A549 (cell line): ENCODE data around the gene NLN. TPM values are rescaled to one million over a fixed set of nuclear protein-coding genes. Genes with fewer than 3 reads are reported as not detected.
"Not testable (repeated sequence)": the region's sequence is repeated elsewhere in the genome, so short reads cannot be mapped to it uniquely, and the experiment has no call there.

ENCODE experiments used
- ATAC-seq, 2 experiments: fragments of 200-7000 bp in 1 of 2; fragments of >200 bp in 1 of 2; cut with Nextera tagmentation in 1 of 2; cut with Tn5 transposase in 1 of 2; 3 replicates each; pipeline versions ENCODE4 v1.8.0 to v1.9.1; 2018 to 2020; ENCODE audit warnings: mild to moderate bottlenecking in 1 of 2, moderate library complexity in 1 of 2
- CTCF ChIA-PET: fragments of 300-600 bp; sonication (Branson Sonifier 250); formaldehyde crosslinking; extraction: SDS; loops from one replicate; lab custom pipeline; 2021; ENCODE audit warnings: antibody characterized with exemption, inconsistent platforms; lab: Yijun Ruan, JAX
- POLR2A ChIA-PET: fragments of 350-600 bp; formaldehyde crosslinking; extraction: SDS; loops from one replicate; lab custom pipeline; 2021; ENCODE audit warnings: antibody characterized with exemption, inconsistent platforms; lab: Yijun Ruan, JAX
- DNase-seq, 2 experiments: peaks; one replicate each; pipeline versions ENCODE4 v3.0.0 to v3.0.0-alpha.2; 2011 to 2016; ENCODE audit warnings: low read depth in 1 of 2, low spot score in 1 of 2
- FAIRE-seq: peaks from 2 replicates; lab custom pipeline; 2011; peaks lifted over from hg19 to GRCh38; lab: Jason Lieb, UNC
- H3K27ac ChIP-seq, 2 experiments: fragments of >200 bp; sonication (Bioruptor Twin); formaldehyde crosslinking; 3 replicates each; pipeline ENCODE4 v1.5.1; 2016 to 2017
- H3K4me1 ChIP-seq: fragments of >200 bp; sonication (Bioruptor Twin); formaldehyde crosslinking; 3 replicates; pipeline ENCODE4 v1.6.1; 2016
- H3K4me2 ChIP-seq: fragments of >200 bp; sonication (Bioruptor Twin); formaldehyde crosslinking; 3 replicates; pipeline ENCODE4 v1.6.1; 2016
- H3K4me3 ChIP-seq: fragments of >200 bp; sonication (Bioruptor Twin); formaldehyde crosslinking; 3 replicates; pipeline ENCODE4 v1.5.1; 2016
- H3K9me3 ChIP-seq: fragments of >200 bp; sonication (Bioruptor Twin); formaldehyde crosslinking; 3 replicates; pipeline ENCODE4 v1.6.1; 2016
- BHLHE40 ChIP-seq: IDR thresholded peaks from 2 replicates; pipeline ENCODE4 v1.6.1; 2012; ENCODE audit warnings: low read depth, low read length, inconsistent platforms
- CBX8 ChIP-seq: fragments of 200-600 bp; sonication (generic); IDR thresholded peaks from 2 replicates; pipeline ENCODE4 v1.6.1; 2016
- CHD4 ChIP-seq: fragments of 200-600 bp; sonication (generic); IDR thresholded peaks from 2 replicates; pipeline ENCODE4 v1.6.1; 2016; ENCODE audit warnings: antibody characterized with exemption, mild to moderate bottlenecking, borderline replicate concordance
- EHMT2 ChIP-seq: fragments of 200-600 bp; sonication (generic); IDR thresholded peaks from 2 replicates; pipeline ENCODE4 v1.6.1; 2016; ENCODE audit warnings: antibody characterized with exemption, low read depth, mild to moderate bottlenecking, moderate library complexity
- FOSL2 ChIP-seq, 2 experiments: fragments of 450-650 bp in 1 of 2; fragments of >200 bp in 1 of 2; sonication (Bioruptor Twin) in 1 of 2; formaldehyde crosslinking; IDR thresholded peaks; 2 replicates each; pipeline versions ENCODE4 v1.5.0 to v1.6.1; 2016 to 2020; ENCODE audit warnings: mild to moderate bottlenecking in 1 of 2, moderate library complexity in 1 of 2
- FOXS1 ChIP-seq: fragments of 250-450 bp; sonication (Bioruptor Pico); IDR thresholded peaks from 2 replicates; pipeline ENCODE4 v1.5.0; 2020; ENCODE audit warnings: mild to moderate bottlenecking, moderate library complexity
- GATA3 ChIP-seq: IDR thresholded peaks from 2 replicates; pipeline ENCODE4 v1.6.1; 2012; ENCODE audit warnings: borderline replicate concordance
- HOXA7 ChIP-seq: fragments of 250-450 bp; sonication (Bioruptor Pico); IDR thresholded peaks from 2 replicates; pipeline ENCODE4 v1.5.0; 2020; ENCODE audit warnings: mild to moderate bottlenecking, moderate library complexity
- HOXB13 ChIP-seq: fragments of 250-450 bp; sonication (Bioruptor Pico); IDR thresholded peaks from 2 replicates; pipeline ENCODE4 v1.5.0; 2020; ENCODE audit warnings: low read depth, mild to moderate bottlenecking, moderate library complexity
- MAFK ChIP-seq: fragments of 450-650 bp; IDR thresholded peaks from 2 replicates; pipeline ENCODE4 v1.6.1; 2014; ENCODE audit not compliant: partially characterized antibody
- MYC ChIP-seq: IDR thresholded peaks from 2 replicates; pipeline ENCODE4 v1.6.1; 2012; ENCODE audit warnings: mild to moderate bottlenecking, inconsistent platforms, low read length, improper control_type of control experiment, borderline replicate concordance
- NPAS2 ChIP-seq: fragments of 250-450 bp; sonication (Bioruptor Pico); IDR thresholded peaks from 2 replicates; pipeline ENCODE4 v1.8.0; 2022; ENCODE audit warnings: mild to moderate bottlenecking, moderate library complexity, borderline replicate concordance
- RFX5 ChIP-seq: fragments of 450-650 bp; IDR thresholded peaks from 2 replicates; pipeline ENCODE4 v1.7.1; 2014; ENCODE audit warnings: antibody characterized with exemption, mild to moderate bottlenecking, moderate library complexity
- TFCP2L1 ChIP-seq: fragments of 250-450 bp; sonication (Bioruptor Pico); IDR thresholded peaks from 2 replicates; pipeline ENCODE4 v1.5.0; 2021; ENCODE audit warnings: mild to moderate bottlenecking
- ZFP36 ChIP-seq: fragments of 450-650 bp; IDR thresholded peaks from 2 replicates; pipeline ENCODE4 v1.6.1; 2014; ENCODE audit warnings: borderline replicate concordance; ENCODE audit not compliant: partially characterized antibody
- ZNF302 ChIP-seq: fragments of 250-450 bp; sonication (Bioruptor Pico); IDR thresholded peaks from 2 replicates; pipeline ENCODE4 v1.9.0; 2021; ENCODE audit warnings: inconsistent platforms, mild to moderate bottlenecking, moderate library complexity
- ZSCAN20 ChIP-seq: fragments of 250-450 bp; sonication (Bioruptor Pico); IDR thresholded peaks from 2 replicates; pipeline ENCODE4 v1.8.0; 2022; ENCODE audit warnings: mild to moderate bottlenecking, moderate library complexity
- WGBS: methylation state at CpG from one replicate; pipeline ENCODE4 v1.1.6; 2017; ENCODE audit errors: missing lambda C conversion rate; 5-methylcytosine and 5-hydroxymethylcytosine counted together
- polyA plus RNA-seq, 4 experiments: library from polyadenylated mRNA; depleted of rRNA in 3 of 4; stranded (reverse); fragments of >200 nt; fragmentation: RNase III in 1 of 4; extraction: RNeasy Plus Mini Kit Qiagen cat#74134 plus additional on column Dnase treatment in 1 of 4; gene quantifications; 2 replicates in 3 of 4; 3 replicates in 1 of 4; pipeline ENCODE4 v1.2.3, GENCODE V29; 2011 to 2017
- TF ChIP-seq, protein P1 (sequence below): fragments of >200 bp; sonication (Bioruptor Twin); formaldehyde crosslinking; IDR thresholded peaks from 2 replicates; pipeline ENCODE4 v1.6.1; 2016
- TF ChIP-seq, protein P2 (sequence below): fragments of 450-650 bp; IDR thresholded peaks from 2 replicates; pipeline ENCODE4 v1.6.1; 2014; ENCODE audit warnings: antibody characterized with exemption
- TF ChIP-seq, protein P3 (sequence below): fragments of 200-600 bp; sonication (generic); IDR thresholded peaks from 2 replicates; pipeline ENCODE4 v1.6.1; 2016; ENCODE audit warnings: antibody characterized with exemption, mild to moderate bottlenecking, moderate library complexity

Gene NLN
- polyA plus RNA-seq, 2 of the 4 experiments (the other 2 are of a cell fraction) = 69.3 to 88.9 TPM

DNA sequence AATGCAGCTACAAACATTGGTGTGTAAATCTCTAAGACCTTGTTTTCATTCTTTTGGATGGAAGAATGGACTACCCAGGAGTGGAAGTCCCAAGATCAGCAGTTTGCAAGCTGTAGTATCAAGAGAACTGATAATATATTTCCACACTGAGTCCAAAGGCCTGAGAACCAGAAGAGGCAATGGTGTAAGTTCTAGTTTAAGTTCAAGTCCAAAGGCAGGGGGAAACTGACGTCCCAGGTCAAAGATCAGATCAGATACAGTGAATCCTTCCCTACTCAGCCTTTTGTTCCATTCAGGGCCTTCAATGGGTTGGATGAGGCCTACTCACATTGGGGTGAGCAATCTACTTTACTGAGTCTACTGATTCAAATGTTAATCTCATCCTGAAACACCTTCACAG lies 124.1 kb downstream of the NLN start:
- 27% methylated on average over 1 of the region's 1 CpG for WGBS
- POLR2A ChIA-PET = no interaction called here

DNA sequence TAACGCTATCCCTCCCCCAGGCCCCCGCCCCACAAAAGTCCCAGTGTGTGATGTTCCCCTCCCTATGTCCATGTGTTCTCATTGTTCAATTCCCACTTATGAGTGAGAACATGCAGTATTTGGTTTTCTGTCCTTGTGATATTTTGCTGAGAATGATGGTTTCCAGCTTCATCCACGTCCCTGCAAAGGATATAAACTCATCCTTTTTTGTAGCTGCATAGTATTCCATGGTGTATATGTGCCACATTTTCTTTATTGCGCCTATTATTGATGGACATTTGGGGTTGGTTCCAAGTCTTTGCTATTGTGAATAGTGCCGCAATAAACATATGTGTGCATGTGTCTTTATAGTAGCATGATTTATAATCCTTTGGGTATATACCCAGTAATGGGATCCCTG lies 125.0 kb downstream of the NLN start:
- H3K9me3 ChIP-seq, ATAC-seq, POLR2A ChIA-PET, H3K4me3 ChIP-seq, DNase-seq, H3K27ac ChIP-seq, FAIRE-seq, CTCF ChIA-PET, H3K4me2 ChIP-seq, H3K4me1 ChIP-seq: not testable (repeated sequence)
- 68% methylated on average over 5 of the region's 5 CpGs for WGBS

More for the DNA sequence above, 124.1 kb downstream of the NLN start:
- no peak for FAIRE-seq
- Histone ChIP-seq H3K27ac (no peak overlapping the region), H3K4me2 (no peak overlapping the region), H3K4me1 (no peaks in the 10 kb centered on the region), H3K9me3 (no peaks in the 10 kb centered on the region), H3K4me3 (no peak overlapping the region)
- DNase-seq = no peak
- CTCF ChIA-PET = interaction anchor here (0.6 kb wide), 1 partner anchor 30 kb away, joined by 3 read pairs; no protein-coding TSS in a partner anchor
- no peak for TF ChIP-seq ZFP36
- no peak for TF ChIP-seq MYC
- TF ChIP-seq TFCP2L1 (CRISPR knock-in tag) = no peak
- no peak for ATAC-seq

DNA sequence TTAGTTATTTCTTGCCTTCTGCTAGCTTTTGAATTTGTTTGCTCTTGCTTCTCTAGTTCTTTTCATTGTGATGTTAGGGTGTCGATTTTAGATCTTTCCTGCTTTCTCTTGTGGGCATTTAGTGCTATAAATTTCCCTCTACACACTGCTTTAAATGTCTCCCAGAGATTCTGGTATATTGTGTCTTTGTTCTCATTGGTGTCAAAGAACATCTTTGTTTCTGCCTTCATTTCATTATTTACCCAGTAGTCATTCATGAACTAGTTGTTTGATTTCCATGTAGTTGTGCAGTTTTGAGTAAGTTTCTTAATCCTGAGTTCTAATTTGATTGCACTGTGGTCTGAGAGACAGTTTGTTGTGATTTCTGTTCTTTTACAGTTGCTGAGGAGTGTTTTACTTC lies 127.9 kb downstream of the NLN start:
- FAIRE-seq, DNase-seq, ATAC-seq, H3K4me2 ChIP-seq, POLR2A ChIA-PET, CTCF ChIA-PET, H3K4me1 ChIP-seq, H3K9me3 ChIP-seq, H3K27ac ChIP-seq, H3K4me3 ChIP-seq: not testable (repeated sequence)
- 5% methylated on average over 1 of the region's 1 CpG for WGBS

DNA sequence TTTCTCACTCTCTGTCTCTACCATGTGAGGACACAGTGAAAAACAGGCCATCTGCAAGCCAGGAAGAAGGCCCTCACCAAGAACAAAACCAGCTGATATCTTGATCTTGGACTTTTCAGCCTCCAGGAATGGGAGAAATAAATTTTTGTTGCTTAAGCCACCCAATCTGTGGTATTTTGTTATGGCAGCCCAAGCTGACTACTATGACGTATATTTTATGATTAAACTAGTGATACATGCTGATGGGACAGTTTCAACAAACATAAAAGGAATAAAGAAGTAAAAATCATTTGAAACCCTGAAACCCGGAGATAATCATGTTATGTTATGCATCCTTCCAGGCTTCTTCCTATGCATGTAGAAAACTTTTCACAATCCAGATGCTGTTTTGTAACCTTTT lies 132.9 kb downstream of the NLN start:
- DNase-seq = no peak
- no peak overlapping the region for H3K4me3 ChIP-seq
- no peak overlapping the region for H3K27ac ChIP-seq
- H3K9me3 ChIP-seq = no peaks in the 10 kb centered on the region
- POLR2A ChIA-PET = no interaction called here
- FAIRE-seq = no peak
- H3K4me2 ChIP-seq = no peak overlapping the region
- CTCF ChIA-PET = interaction anchor here (0.6 kb wide), 1 partner anchor 242 kb away, joined by 3 read pairs; no protein-coding TSS in a partner anchor
- no peak for TF ChIP-seq FOXS1 (CRISPR knock-in tag)
- TF ChIP-seq TFCP2L1 (CRISPR knock-in tag) = no peak
- TF ChIP-seq RFX5 = no peak
- no peak for TF ChIP-seq HOXA7 (CRISPR knock-in tag)
- TF ChIP-seq EHMT2 = no peak
- TF ChIP-seq MAFK = no peak
- no peak for TF ChIP-seq BHLHE40
- TF ChIP-seq, protein P1, sequence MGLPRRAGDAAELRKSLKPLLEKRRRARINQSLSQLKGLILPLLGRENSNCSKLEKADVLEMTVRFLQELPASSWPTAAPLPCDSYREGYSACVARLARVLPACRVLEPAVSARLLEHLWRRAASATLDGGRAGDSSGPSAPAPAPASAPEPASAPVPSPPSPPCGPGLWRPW = no peak
- TF ChIP-seq HOXB13 (CRISPR knock-in tag) = no peak
- no peak for TF ChIP-seq ZSCAN20
- TF ChIP-seq CBX8 = no peak
- TF ChIP-seq, protein P2, sequence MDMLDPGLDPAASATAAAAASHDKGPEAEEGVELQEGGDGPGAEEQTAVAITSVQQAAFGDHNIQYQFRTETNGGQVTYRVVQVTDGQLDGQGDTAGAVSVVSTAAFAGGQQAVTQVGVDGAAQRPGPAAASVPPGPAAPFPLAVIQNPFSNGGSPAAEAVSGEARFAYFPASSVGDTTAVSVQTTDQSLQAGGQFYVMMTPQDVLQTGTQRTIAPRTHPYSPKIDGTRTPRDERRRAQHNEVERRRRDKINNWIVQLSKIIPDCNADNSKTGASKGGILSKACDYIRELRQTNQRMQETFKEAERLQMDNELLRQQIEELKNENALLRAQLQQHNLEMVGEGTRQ = no peak
- no peak for TF ChIP-seq ZNF302
- TF ChIP-seq GATA3 = no peak
- WGBS = 91% methylated on average over 2 of the region's 2 CpGs
- H3K4me1 ChIP-seq = 0 out of 3 replicates have a peak, but pooled peaks cover 4% of the 10 kb centered on the region
- no peak for ATAC-seq

DNA sequence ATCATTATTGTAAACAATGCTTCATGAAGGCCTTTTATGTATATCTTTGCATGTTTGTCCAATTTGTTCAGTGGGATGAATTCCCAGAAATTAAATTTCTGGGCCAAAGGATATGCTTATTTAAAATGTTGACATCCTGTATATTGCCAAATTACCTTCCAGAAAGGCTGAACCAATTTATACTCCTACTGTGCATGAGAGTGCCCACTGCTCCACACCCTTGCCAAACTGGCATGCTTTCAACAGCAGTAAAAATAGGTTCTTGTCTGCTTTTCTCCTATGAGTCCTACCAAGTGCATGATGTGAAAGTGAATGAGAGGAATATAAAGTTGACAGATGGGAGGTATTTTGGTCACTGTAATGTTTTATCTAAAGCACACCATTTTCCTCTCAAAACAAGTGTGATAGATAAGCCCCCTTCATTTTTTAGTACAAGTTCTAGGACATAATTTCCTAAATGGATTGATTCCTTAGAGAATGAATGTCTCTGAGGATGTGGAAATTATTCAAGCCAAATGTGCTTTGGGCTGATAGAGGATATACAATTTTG lies 133.8 kb downstream of the NLN start:
- no peak for DNase-seq
- CTCF ChIA-PET = no interaction called here
- no peak overlapping the region for H3K4me2 ChIP-seq
- no peak for ATAC-seq
- H3K4me1 ChIP-seq = 0 out of 3 replicates have a peak, but pooled peaks cover 4% of the 10 kb centered on the region
- H3K27ac ChIP-seq = no peak overlapping the region
- H3K9me3 ChIP-seq = no peaks in the 10 kb centered on the region
- POLR2A ChIA-PET = no interaction called here
- FAIRE-seq = no peak
- H3K4me3 ChIP-seq = no peak overlapping the region
- no peak for TF ChIP-seq CHD4
- TF ChIP-seq BHLHE40 = no peak
- no peak for TF ChIP-seq FOSL2 (IDR thresholded peaks at IDR 0.05)
- no peak for TF ChIP-seq FOSL2 (CRISPR knock-in tag; IDR thresholded peaks at IDR 0.05)
- no peak for TF ChIP-seq NPAS2
- TF ChIP-seq, protein P3, sequence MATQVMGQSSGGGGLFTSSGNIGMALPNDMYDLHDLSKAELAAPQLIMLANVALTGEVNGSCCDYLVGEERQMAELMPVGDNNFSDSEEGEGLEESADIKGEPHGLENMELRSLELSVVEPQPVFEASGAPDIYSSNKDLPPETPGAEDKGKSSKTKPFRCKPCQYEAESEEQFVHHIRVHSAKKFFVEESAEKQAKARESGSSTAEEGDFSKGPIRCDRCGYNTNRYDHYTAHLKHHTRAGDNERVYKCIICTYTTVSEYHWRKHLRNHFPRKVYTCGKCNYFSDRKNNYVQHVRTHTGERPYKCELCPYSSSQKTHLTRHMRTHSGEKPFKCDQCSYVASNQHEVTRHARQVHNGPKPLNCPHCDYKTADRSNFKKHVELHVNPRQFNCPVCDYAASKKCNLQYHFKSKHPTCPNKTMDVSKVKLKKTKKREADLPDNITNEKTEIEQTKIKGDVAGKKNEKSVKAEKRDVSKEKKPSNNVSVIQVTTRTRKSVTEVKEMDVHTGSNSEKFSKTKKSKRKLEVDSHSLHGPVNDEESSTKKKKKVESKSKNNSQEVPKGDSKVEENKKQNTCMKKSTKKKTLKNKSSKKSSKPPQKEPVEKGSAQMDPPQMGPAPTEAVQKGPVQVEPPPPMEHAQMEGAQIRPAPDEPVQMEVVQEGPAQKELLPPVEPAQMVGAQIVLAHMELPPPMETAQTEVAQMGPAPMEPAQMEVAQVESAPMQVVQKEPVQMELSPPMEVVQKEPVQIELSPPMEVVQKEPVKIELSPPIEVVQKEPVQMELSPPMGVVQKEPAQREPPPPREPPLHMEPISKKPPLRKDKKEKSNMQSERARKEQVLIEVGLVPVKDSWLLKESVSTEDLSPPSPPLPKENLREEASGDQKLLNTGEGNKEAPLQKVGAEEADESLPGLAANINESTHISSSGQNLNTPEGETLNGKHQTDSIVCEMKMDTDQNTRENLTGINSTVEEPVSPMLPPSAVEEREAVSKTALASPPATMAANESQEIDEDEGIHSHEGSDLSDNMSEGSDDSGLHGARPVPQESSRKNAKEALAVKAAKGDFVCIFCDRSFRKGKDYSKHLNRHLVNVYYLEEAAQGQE = no peak
